ENCODE data around the gene TBL1Y. TPM values are rescaled to one million over a fixed set of nuclear protein-coding genes. Genes with fewer than 3 reads are reported as not detected.

Gene TBL1Y
- total and polyA plus RNA-seq, 2 donors (not counting 1 experiment from before 2014, with no cell fraction given), result not detected

- no peak overlapping the region for H2AFZ ChIP-seq (ENCODE audit: insufficient read depth, low read depth, low read length, poor library complexity, severe bottlenecking)
- no peak overlapping the region for H3K4me3 Mint-ChIP-seq
- no peak overlapping the region for H3K4me2 ChIP-seq (replicated peaks; ENCODE audit: low read depth, low read length, poor library complexity, severe bottlenecking)
- H3K27ac Mint-ChIP-seq, result no peak overlapping the region
- H3K36me3 ChIP-seq (replicated peaks in 1 of 2; ENCODE audit: control extremely low read depth in 1 of 2, control insufficient read depth in 1 of 2, extremely low read depth in 1 of 2, insufficient read depth in 2 of 2, low read length in 1 of 2), result no peaks in the 10 kb centered on the region
- ATAC-seq (ENCODE audit: low read depth), result no peak
- H3K9me3 ChIP-seq (ENCODE audit: control extremely low read depth in 1 of 3, control insufficient read depth in 2 of 3, insufficient read depth in 1 of 3, low read length in 2 of 3), result no peaks in the 10 kb centered on the region
- H3K4me1 Mint-ChIP-seq, result no peaks in the 10 kb centered on the region
- ChIA-PET POLR2A (no interaction called here), CTCF (no interaction called here)
- no peak overlapping the region for H3K4me3 ChIP-seq (ENCODE audit: control extremely low read depth in 1 of 5, extremely low read depth in 1 of 5, insufficient read depth in 1 of 5, low read depth in 2 of 5, low read length in 4 of 5)
- no peak for TF ChIP-seq EZH2 (IDR thresholded peaks at IDR 0.05; ENCODE audit: borderline replicate concordance, insufficient read depth, low read depth, low read length, poor library complexity, severe bottlenecking)
- TF ChIP-seq, protein P1, sequence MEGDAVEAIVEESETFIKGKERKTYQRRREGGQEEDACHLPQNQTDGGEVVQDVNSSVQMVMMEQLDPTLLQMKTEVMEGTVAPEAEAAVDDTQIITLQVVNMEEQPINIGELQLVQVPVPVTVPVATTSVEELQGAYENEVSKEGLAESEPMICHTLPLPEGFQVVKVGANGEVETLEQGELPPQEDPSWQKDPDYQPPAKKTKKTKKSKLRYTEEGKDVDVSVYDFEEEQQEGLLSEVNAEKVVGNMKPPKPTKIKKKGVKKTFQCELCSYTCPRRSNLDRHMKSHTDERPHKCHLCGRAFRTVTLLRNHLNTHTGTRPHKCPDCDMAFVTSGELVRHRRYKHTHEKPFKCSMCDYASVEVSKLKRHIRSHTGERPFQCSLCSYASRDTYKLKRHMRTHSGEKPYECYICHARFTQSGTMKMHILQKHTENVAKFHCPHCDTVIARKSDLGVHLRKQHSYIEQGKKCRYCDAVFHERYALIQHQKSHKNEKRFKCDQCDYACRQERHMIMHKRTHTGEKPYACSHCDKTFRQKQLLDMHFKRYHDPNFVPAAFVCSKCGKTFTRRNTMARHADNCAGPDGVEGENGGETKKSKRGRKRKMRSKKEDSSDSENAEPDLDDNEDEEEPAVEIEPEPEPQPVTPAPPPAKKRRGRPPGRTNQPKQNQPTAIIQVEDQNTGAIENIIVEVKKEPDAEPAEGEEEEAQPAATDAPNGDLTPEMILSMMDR (IDR thresholded peaks at IDR 0.05), result no peak
- no peak for DNase-seq
- H3K4me1 ChIP-seq (ENCODE audit: control insufficient read depth in 2 of 2, insufficient read depth in 2 of 2, low read length in 2 of 2), result no peaks in the 10 kb centered on the region
- H3K9ac ChIP-seq (ENCODE audit: low read length), result no peak overlapping the region
- no peaks in the 10 kb centered on the region for H3K27me3 ChIP-seq (replicated peaks in 1 of 4; ENCODE audit: control extremely low read depth in 1 of 4, control insufficient read depth in 3 of 4, insufficient read depth in 4 of 4, low read length in 3 of 4)
- no peaks in the 10 kb centered on the region for H3K79me2 ChIP-seq (ENCODE audit: control insufficient read depth, insufficient read depth, low read length)
- no peaks in the 10 kb centered on the region for H4K20me1 ChIP-seq (ENCODE audit: control insufficient read depth, insufficient read depth, low read length, poor library complexity, severe bottlenecking)
- H3K27me3 Mint-ChIP-seq, result no peaks in the 10 kb centered on the region
- intact Hi-C loops (cut with micrococcal nuclease), result no loop called here
- no peaks in the 10 kb centered on the region for H3K9me3 Mint-ChIP-seq (ENCODE audit: insufficient read depth)
- 100% methylated on average over 1 of the region's 2 CpGs for WGBS (ENCODE audit: insufficient coverage)
- H3K27ac ChIP-seq (ENCODE audit: low read length in 2 of 2), result no peak overlapping the region
Measured at GRCh38 chrY:7094365-7094764, 183.9 kb downstream of the TBL1Y start.

GRCh38 chrY:7097021-7097420 is 186.5 kb downstream of the TBL1Y start:
- no peak overlapping the region for H3K4me2 ChIP-seq (replicated peaks; ENCODE audit: low read depth, low read length, poor library complexity, severe bottlenecking)
- ChIA-PET POLR2A (no interaction called here), CTCF (interaction anchor here (1.6 kb wide), 1 partner anchor 10 kb away, joined by 3 read pairs; no protein-coding TSS in a partner anchor)
- H3K9me3 Mint-ChIP-seq (ENCODE audit: insufficient read depth), result no peaks in the 10 kb centered on the region
- DNase-seq (no peak), ATAC-seq (ENCODE audit: low read depth) (no peak)
- H3K4me1 Mint-ChIP-seq, result no peaks in the 10 kb centered on the region
- no peak overlapping the region for H3K27ac Mint-ChIP-seq
- intact Hi-C loops (cut with micrococcal nuclease), result no loop called here
- H3K36me3 ChIP-seq (replicated peaks in 1 of 2; ENCODE audit: control extremely low read depth in 1 of 2, control insufficient read depth in 1 of 2, extremely low read depth in 1 of 2, insufficient read depth in 2 of 2, low read length in 1 of 2), result no peaks in the 10 kb centered on the region
- H3K4me3 Mint-ChIP-seq, result no peak overlapping the region
- H3K27ac ChIP-seq (ENCODE audit: low read length in 2 of 2), result no peak overlapping the region
- no peak overlapping the region for H2AFZ ChIP-seq (ENCODE audit: insufficient read depth, low read depth, low read length, poor library complexity, severe bottlenecking)
- TF ChIP-seq, protein P1 (IDR thresholded peaks at IDR 0.05), result no peak
- TF ChIP-seq EZH2 (IDR thresholded peaks at IDR 0.05; ENCODE audit: borderline replicate concordance, insufficient read depth, low read depth, low read length, poor library complexity, severe bottlenecking), result no peak
- H3K27me3 ChIP-seq (replicated peaks in 1 of 4; ENCODE audit: control extremely low read depth in 1 of 4, control insufficient read depth in 3 of 4, insufficient read depth in 4 of 4, low read length in 3 of 4), result no peaks in the 10 kb centered on the region
- no peak overlapping the region for H3K4me3 ChIP-seq (ENCODE audit: control extremely low read depth in 1 of 5, extremely low read depth in 1 of 5, insufficient read depth in 1 of 5, low read depth in 2 of 5, low read length in 4 of 5)
- H3K4me1 ChIP-seq (ENCODE audit: control insufficient read depth in 2 of 2, insufficient read depth in 2 of 2, low read length in 2 of 2), result no peaks in the 10 kb centered on the region
- H3K9me3 ChIP-seq (ENCODE audit: control extremely low read depth in 1 of 3, control insufficient read depth in 2 of 3, insufficient read depth in 1 of 3, low read length in 2 of 3), result no peaks in the 10 kb centered on the region
- H3K27me3 Mint-ChIP-seq, result no peaks in the 10 kb centered on the region
- H3K9ac ChIP-seq (ENCODE audit: low read length), result no peak overlapping the region
- no peaks in the 10 kb centered on the region for H4K20me1 ChIP-seq (ENCODE audit: control insufficient read depth, insufficient read depth, low read length, poor library complexity, severe bottlenecking)
- 95% methylated on average over 2 of the region's 3 CpGs for WGBS (ENCODE audit: insufficient coverage)
- H3K79me2 ChIP-seq (ENCODE audit: control insufficient read depth, insufficient read depth, low read length), result no peaks in the 10 kb centered on the region
